ENCODE results near the gene IGF2BP3.

Gene IGF2BP3

GRCh38 chr7:23373151-23374004 is 96.9 kb downstream of the IGF2BP3 start:
- no peak for DNase-seq (ENCODE audit: low spot score)

GRCh38 chr7:23372611-23373010 is 97.7 kb downstream of the IGF2BP3 start:
- no peak for DNase-seq (ENCODE audit: low spot score)

- DNase-seq (ENCODE audit: low spot score), result no peak
Measured at GRCh38 chr7:23371654-23372053, 98.6 kb downstream of the IGF2BP3 start.

GRCh38 chr7:23369695-23370404 is 100.4 kb downstream of the IGF2BP3 start:
- no peak for DNase-seq (ENCODE audit: low spot score)

- DNase-seq (ENCODE audit: low spot score), result no peak
Measured at GRCh38 chr7:23369100-23369499, 101.2 kb downstream of the IGF2BP3 start.

GRCh38 chr7:23358152-23358674 is 112.1 kb downstream of the IGF2BP3 start:
- no peak for DNase-seq (ENCODE audit: low spot score)

- no peak for DNase-seq (ENCODE audit: low spot score)
Measured at GRCh38 chr7:23357190-23358093, 112.8 kb downstream of the IGF2BP3 start.

- no peak for DNase-seq (ENCODE audit: low spot score)
Measured at GRCh38 chr7:23356726-23357125, 113.6 kb downstream of the IGF2BP3 start.

- no peak for DNase-seq (ENCODE audit: low spot score)
Measured at GRCh38 chr7:23356168-23356567, 114.1 kb downstream of the IGF2BP3 start.

GRCh38 chr7:23353172-23353571 is 117.1 kb downstream of the IGF2BP3 start:
- no peak for DNase-seq (ENCODE audit: low spot score)

GRCh38 chr7:23350466-23350865 is 119.8 kb downstream of the IGF2BP3 start:
- no peak for DNase-seq (ENCODE audit: low spot score)

- no peak for DNase-seq (ENCODE audit: low spot score)
Measured at GRCh38 chr7:23349484-23350157, 120.7 kb downstream of the IGF2BP3 start.

GRCh38 chr7:23347682-23348180 is 122.6 kb downstream of the IGF2BP3 start:
- DNase-seq (ENCODE audit: low spot score), result no peak

- no peak for DNase-seq (ENCODE audit: low spot score)
Measured at GRCh38 chr7:23347033-23347681, 123.1 kb downstream of the IGF2BP3 start.

- no peak for DNase-seq (ENCODE audit: low spot score)
Measured at GRCh38 chr7:23346316-23346715, 124.0 kb downstream of the IGF2BP3 start.

GRCh38 chr7:23345601-23346000 is 124.7 kb downstream of the IGF2BP3 start:
- DNase-seq (ENCODE audit: low spot score), result no peak

GRCh38 chr7:23343806-23344475 is 126.3 kb downstream of the IGF2BP3 start:
- no peak for DNase-seq (ENCODE audit: low spot score)

GRCh38 chr7:23343102-23343501 is 127.2 kb downstream of the IGF2BP3 start:
- DNase-seq (ENCODE audit: low spot score), result no peak

GRCh38 chr7:23341846-23342598 is 128.3 kb downstream of the IGF2BP3 start:
- DNase-seq (ENCODE audit: low spot score), result no peak

Measured in putamen (tissue), 1 donor.